WTC11 (cell line): ENCODE results near the gene ADGRL2.

Source experiments
- AFF4 ChIP-seq: sonication (generic); formaldehyde crosslinking; IDR thresholded peaks from 2 replicates; pipeline ENCODE4 v1.8.1; 2023; ENCODE audit warnings: mild to moderate bottlenecking, missing genetic modification reagents, borderline replicate concordance
- ATF3 ChIP-seq: sonication (generic); formaldehyde crosslinking; conservative IDR thresholded peaks from 2 replicates; pipeline ENCODE4 v1.8.1; 2022; ENCODE audit warnings: mild to moderate bottlenecking, missing genetic modification reagents
- CBFB ChIP-seq: sonication (generic); formaldehyde crosslinking; IDR thresholded peaks from 2 replicates; pipeline ENCODE4 v1.8.1; 2022; ENCODE audit warnings: mild to moderate bottlenecking, low read depth, missing genetic modification reagents
- GTF2I ChIP-seq: fragments of 250-450 bp; sonication (Bioruptor Pico); conservative IDR thresholded peaks from 2 replicates; pipeline ENCODE4 v1.4.0; 2021; ENCODE audit warnings: mild to moderate bottlenecking
- KAT7 ChIP-seq: sonication (generic); formaldehyde crosslinking; IDR thresholded peaks from 2 replicates; pipeline ENCODE4 v1.8.1; 2023; ENCODE audit warnings: missing genetic modification reagents, mild to moderate bottlenecking, borderline replicate concordance
- NFYB ChIP-seq: sonication (generic); formaldehyde crosslinking; conservative IDR thresholded peaks from 2 replicates; pipeline ENCODE4 v1.8.0; 2022; ENCODE audit warnings: low read depth, missing genetic modification reagents
- RELA ChIP-seq: sonication (generic); formaldehyde crosslinking; IDR thresholded peaks from 2 replicates; pipeline ENCODE4 v1.8.1; 2022; ENCODE audit warnings: missing genetic modification reagents, mild to moderate bottlenecking, borderline replicate concordance
- SMAD3 ChIP-seq: sonication (generic); formaldehyde crosslinking; IDR thresholded peaks from 2 replicates; pipeline ENCODE4 v1.8.0; 2022; ENCODE audit warnings: missing genetic modification reagents, mild to moderate bottlenecking, borderline replicate concordance
- TP53 ChIP-seq: sonication (generic); formaldehyde crosslinking; IDR thresholded peaks from 2 replicates; pipeline ENCODE4 v1.8.1; 2023; ENCODE audit warnings: mild to moderate bottlenecking, missing genetic modification reagents
- ZNF281 ChIP-seq: sonication (generic); formaldehyde crosslinking; IDR thresholded peaks from 2 replicates; pipeline ENCODE4 v1.8.0; 2023; ENCODE audit warnings: mild to moderate bottlenecking, missing genetic modification reagents
- TF ChIP-seq, protein P1 (sequence below): sonication (generic); formaldehyde crosslinking; IDR thresholded peaks from 2 replicates; pipeline ENCODE4 v1.8.1; 2022; ENCODE audit warnings: mild to moderate bottlenecking, moderate library complexity, missing genetic modification reagents
- TF ChIP-seq, protein P2 (sequence below): fragments of 200-600 bp; IDR thresholded peaks from 2 replicates; pipeline ENCODE4 v1.8.0; 2022; ENCODE audit warnings: antibody characterized with exemption
- TF ChIP-seq, protein P3 (sequence below): sonication (generic); formaldehyde crosslinking; IDR thresholded peaks from 2 replicates; pipeline ENCODE4 v1.8.1; 2023; ENCODE audit warnings: mild to moderate bottlenecking, missing genetic modification reagents
- TF ChIP-seq, protein P4 (sequence below): sonication (generic); formaldehyde crosslinking; IDR thresholded peaks from 2 replicates; pipeline ENCODE4 v1.8.0; 2023; ENCODE audit warnings: missing genetic modification reagents, mild to moderate bottlenecking, borderline replicate concordance

DNA sequence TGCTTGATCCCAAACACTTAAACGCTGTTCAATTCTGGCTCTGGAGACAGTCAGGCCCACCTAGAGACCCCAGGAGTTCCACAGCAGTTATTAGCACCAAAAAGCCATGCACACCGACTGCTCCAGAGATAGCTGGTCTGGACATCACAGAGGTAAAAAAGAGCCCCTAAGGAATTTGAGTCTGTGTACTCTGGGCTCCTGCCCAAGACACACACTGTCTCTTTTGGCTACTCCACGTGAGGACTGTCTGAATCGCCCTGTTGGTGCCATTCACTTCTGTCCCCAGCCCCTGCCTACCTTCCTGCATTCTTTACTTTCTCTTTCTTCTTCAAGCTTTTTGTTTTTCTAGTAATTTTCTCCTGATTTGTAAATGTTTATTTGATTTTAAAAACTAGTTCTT lies 197.4 kb downstream of the ADGRL2 start:
- TF ChIP-seq KAT7 (CRISPR knock-in tag) (no peak), TP53 (CRISPR knock-in tag) (no peak), ATF3 (CRISPR knock-in tag) (no peak), RELA (CRISPR knock-in tag) (no peak), ZNF281 (no peak), AFF4 (CRISPR knock-in tag) (no peak), GTF2I (CRISPR knock-in tag) (no peak), SMAD3 (CRISPR knock-in tag) (no peak), CBFB (CRISPR knock-in tag) (no peak), NFYB (CRISPR knock-in tag) (no peak)
- TF ChIP-seq, protein P1, sequence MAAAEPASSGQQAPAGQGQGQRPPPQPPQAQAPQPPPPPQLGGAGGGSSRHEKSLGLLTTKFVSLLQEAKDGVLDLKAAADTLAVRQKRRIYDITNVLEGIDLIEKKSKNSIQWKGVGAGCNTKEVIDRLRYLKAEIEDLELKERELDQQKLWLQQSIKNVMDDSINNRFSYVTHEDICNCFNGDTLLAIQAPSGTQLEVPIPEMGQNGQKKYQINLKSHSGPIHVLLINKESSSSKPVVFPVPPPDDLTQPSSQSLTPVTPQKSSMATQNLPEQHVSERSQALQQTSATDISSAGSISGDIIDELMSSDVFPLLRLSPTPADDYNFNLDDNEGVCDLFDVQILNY (CRISPR knock-in tag) = no peak
- TF ChIP-seq, protein P2, sequence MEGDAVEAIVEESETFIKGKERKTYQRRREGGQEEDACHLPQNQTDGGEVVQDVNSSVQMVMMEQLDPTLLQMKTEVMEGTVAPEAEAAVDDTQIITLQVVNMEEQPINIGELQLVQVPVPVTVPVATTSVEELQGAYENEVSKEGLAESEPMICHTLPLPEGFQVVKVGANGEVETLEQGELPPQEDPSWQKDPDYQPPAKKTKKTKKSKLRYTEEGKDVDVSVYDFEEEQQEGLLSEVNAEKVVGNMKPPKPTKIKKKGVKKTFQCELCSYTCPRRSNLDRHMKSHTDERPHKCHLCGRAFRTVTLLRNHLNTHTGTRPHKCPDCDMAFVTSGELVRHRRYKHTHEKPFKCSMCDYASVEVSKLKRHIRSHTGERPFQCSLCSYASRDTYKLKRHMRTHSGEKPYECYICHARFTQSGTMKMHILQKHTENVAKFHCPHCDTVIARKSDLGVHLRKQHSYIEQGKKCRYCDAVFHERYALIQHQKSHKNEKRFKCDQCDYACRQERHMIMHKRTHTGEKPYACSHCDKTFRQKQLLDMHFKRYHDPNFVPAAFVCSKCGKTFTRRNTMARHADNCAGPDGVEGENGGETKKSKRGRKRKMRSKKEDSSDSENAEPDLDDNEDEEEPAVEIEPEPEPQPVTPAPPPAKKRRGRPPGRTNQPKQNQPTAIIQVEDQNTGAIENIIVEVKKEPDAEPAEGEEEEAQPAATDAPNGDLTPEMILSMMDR = no peak
- TF ChIP-seq, protein P3, sequence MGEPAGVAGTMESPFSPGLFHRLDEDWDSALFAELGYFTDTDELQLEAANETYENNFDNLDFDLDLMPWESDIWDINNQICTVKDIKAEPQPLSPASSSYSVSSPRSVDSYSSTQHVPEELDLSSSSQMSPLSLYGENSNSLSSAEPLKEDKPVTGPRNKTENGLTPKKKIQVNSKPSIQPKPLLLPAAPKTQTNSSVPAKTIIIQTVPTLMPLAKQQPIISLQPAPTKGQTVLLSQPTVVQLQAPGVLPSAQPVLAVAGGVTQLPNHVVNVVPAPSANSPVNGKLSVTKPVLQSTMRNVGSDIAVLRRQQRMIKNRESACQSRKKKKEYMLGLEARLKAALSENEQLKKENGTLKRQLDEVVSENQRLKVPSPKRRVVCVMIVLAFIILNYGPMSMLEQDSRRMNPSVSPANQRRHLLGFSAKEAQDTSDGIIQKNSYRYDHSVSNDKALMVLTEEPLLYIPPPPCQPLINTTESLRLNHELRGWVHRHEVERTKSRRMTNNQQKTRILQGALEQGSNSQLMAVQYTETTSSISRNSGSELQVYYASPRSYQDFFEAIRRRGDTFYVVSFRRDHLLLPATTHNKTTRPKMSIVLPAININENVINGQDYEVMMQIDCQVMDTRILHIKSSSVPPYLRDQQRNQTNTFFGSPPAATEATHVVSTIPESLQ (CRISPR knock-in tag) = no peak
- TF ChIP-seq, protein P4, sequence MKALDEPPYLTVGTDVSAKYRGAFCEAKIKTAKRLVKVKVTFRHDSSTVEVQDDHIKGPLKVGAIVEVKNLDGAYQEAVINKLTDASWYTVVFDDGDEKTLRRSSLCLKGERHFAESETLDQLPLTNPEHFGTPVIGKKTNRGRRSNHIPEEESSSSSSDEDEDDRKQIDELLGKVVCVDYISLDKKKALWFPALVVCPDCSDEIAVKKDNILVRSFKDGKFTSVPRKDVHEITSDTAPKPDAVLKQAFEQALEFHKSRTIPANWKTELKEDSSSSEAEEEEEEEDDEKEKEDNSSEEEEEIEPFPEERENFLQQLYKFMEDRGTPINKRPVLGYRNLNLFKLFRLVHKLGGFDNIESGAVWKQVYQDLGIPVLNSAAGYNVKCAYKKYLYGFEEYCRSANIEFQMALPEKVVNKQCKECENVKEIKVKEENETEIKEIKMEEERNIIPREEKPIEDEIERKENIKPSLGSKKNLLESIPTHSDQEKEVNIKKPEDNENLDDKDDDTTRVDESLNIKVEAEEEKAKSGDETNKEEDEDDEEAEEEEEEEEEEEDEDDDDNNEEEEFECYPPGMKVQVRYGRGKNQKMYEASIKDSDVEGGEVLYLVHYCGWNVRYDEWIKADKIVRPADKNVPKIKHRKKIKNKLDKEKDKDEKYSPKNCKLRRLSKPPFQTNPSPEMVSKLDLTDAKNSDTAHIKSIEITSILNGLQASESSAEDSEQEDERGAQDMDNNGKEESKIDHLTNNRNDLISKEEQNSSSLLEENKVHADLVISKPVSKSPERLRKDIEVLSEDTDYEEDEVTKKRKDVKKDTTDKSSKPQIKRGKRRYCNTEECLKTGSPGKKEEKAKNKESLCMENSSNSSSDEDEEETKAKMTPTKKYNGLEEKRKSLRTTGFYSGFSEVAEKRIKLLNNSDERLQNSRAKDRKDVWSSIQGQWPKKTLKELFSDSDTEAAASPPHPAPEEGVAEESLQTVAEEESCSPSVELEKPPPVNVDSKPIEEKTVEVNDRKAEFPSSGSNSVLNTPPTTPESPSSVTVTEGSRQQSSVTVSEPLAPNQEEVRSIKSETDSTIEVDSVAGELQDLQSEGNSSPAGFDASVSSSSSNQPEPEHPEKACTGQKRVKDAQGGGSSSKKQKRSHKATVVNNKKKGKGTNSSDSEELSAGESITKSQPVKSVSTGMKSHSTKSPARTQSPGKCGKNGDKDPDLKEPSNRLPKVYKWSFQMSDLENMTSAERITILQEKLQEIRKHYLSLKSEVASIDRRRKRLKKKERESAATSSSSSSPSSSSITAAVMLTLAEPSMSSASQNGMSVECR = no peak
